GM21526 (cell line): Measurements from ENCODE around the gene PRKCI.
"Not testable (repeated sequence)": the region's sequence is repeated elsewhere in the genome, so short reads cannot be mapped to it uniquely, and the experiment has no call there.

Experiments
- ATAC-seq: cut with Tn5 transposase; IDR thresholded peaks from one replicate; pipeline ENCODE4 v1.9.1; 2021; ENCODE audit warnings: moderate library complexity; ENCODE audit not compliant: unreplicated experiment, low FRiP score

PRKCI gene

DNA sequence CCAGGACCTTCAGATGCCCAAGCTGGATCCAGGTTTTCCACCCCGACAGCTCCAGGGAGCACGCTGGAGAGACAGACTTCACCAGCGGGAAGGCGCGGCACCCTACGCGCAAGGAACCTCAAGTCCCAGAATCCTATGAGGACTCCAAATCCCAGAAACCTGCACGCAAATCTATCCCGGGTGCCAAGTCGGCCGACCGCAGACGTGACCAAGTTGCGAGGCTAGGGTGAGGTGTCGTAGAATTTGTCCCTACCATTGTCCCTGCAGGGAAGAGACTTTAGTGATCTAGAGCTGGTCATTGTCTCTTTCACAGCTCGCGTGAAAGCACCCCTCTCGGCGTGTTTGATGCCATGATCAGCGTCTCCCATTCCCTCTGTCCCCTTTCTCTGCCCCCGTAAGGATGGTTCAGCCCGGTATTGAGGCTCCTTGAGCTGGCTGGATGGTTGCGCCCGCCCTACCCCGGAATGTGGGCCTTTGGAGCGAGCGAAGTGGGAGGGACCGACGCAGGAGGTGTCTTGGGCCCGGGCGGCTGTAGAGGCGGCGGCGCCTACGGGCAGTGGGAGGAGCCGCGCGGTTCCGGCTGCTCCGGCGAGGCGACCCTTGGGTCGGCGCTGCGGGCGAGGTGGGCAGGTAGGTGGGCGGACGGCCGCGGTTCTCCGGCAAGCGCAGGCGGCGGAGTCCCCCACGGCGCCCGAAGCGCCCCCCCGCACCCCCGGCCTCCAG, at the start of gene PRKCI:
PRKCI (plus strand) TSS at position 501 of the 723 bp plus-strand sequence. CDS start 246 bp downstream, outside the sequence.
- ATAC-seq: peak; percentile 96

DNA sequence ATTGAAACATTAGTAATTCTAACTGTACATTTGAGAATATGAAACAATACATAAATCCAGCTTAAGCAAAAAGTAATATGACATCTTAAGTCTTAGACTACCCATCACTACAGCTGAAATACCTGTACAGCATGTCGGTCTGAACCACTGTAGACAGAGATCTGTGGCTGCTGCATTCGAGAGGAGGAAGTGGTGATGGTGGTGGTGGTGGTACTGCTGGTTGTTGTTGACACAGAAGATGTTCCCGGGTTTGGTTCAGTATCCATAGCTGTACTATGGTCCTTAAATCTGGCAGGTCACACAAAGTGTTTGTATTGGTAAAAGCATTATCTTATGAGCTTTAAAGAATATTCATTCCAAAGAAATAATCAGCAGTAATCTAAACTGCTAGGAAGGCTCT, 43.6 kb upstream of the PRKCI start:
- no peak for ATAC-seq

DNA sequence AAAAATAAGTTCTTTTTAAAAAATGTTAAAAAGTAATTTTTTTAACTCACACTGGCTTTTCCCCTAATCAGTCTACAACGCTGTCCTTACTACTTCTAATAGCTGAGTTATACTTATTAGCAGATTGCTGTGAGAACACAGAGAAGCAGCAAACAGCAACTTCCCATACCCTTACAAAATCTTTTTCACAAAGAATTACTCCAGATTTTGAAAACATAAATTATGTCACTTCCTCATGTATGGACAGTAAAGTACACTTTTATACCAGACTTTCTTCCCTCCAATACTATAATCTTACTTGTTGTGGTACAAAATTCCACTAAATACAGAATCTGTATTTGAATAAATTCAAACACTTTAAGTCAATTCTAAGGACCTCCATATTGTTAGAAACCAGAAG, 42.8 kb upstream of the PRKCI start:
- ATAC-seq: no peak

DNA sequence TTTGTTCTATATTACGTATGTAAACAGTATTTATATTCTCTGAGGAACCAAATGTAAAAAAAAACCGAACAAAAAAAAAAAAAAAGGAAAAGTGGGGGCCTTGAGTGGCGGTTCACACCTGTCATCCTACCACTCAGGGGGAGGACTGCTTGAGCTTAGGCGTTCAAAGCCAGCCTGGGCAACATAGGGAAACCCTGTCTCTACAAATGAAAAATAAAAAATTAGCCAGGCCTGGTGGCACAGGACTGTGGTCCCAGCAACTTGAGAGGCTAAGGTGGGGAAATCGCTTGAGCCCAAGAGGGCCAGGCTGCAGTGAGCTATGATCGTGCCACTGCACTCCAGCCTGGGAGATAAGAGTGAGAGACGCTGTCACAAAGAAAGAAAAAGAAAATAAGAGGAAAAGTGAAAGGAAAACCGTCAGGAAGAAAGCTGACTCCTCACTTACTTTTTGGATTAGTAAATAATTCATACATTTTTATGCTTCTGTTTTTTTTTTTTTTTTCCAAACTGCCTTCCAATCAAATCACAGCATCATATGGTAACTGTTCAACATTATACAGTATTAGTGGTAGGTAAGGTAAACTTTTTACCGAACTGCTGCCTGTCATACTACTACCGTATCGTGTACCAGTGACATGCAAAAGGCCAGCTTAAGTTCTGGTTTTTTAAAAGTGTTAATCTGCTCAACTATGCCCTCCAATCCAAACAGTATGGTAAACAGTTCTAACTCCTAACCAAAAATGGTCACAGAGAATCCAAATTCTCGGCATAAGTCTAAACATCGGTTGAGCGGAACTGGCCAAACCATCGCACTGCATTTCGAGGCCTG, 41.9 kb upstream of the PRKCI start:
- ATAC-seq: peak; percentile 26

DNA sequence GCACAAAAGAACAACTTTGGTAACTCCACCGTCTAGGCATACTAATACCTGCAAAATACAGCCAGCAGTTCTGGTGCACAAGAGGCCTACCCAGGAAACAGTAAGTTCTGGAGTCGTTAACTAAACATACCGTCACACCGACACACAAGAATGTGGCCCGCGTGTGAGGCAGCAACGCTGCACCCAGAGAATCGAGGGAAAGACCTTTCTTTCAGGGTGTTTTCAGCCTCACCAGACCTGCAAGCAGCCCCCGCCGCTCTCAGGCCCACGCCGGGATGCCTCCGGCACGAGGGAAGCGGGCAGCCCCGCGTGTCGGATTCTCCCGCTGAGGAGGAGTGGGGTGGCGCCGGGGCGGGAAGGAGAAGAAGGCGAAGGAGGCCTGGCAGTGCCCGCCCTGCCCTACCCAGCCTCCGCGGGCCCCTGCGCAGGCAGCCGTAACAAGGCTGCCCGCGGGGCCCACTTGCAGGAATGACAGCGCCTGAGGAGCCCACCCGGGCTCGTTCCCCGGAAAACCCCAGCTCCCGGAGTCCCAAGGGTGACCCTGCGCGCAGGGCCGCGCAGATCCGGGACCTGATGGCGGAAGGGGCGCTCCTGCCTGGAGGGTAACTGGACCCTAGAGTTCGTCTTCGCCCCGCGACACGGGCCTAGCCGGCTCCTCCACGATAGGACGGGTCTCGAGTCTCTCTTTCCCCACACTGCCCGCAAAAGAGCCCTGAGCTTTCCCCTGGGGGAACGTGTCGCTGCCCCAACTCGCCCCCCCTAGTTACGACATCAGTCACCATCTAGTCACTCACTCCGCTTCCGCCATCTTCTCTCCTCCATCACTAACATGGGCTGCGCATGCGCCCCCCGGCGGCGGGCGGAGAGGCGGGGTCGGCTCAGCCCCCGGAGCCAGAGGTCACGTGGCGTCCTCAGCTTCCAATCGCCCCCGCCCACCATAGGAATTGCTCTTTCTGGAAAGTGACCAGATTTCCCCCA, 41.0 kb upstream of the PRKCI start, which contains the start of gene PHC3:
PHC3 (minus strand) TSS at position 826 of the 978 bp plus-strand sequence; CDS start at position 808, 18 bp downstream.
- ATAC-seq: peak; percentile 75

DNA sequence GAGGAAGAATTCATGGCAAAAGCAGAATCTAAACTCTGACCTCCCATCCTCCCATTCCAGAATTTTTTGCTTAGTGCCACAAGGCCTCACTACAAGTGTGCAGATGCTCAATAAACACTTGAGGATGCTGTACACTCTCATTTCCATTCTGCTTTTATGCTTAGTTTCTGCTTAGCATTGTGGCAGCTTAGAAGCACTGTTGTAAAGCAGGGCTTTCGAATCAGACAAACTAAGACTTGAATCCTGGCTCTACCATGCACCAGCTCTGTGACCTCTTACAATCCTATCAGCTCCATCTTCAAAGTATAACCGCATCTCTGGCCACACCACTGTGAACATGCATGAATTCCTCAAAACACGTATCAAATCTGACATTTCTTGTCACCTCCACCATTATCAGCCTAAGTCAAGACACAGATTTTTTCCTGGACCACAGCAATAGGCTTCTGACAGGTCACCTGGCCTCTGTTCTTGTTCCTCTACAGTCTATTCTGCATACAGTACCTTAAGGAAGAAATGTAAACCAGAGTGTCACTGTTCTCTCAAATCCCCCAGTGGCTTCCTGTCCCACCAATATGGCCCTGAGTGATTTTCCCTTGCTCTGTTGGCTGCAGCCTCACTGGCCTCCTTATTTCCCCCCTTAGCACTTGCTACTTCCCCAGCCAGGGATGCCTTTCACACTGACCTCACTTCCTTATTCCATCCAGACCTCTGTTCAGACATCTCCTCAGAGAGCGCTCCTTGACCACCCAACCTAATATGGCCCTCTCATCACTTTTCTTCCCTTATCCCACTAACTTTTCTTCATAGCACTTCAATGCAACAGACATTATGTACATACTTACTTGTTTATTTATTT, 32.6 kb upstream of the PRKCI start:
- ATAC-seq: peak; percentile 18

DNA sequence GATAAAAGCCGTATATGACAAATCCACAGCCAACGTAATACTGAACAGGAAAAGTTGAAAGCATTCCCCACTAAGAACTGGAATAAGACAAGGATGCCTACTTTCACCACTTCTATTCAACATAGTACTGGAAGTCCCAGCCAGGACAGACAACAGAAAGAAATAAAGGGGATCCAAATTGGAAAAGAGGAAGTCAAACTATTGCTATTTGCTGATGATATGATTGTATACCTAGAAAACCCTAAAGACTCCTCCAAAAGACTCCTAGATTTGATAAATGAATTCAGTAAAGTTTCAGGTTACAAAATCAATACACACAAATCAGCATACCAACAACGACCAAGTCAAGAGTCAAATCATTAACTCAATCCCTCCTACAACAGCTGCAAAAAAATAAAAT, 26.5 kb upstream of the PRKCI start:
- ATAC-seq: not testable (repeated sequence)

DNA sequence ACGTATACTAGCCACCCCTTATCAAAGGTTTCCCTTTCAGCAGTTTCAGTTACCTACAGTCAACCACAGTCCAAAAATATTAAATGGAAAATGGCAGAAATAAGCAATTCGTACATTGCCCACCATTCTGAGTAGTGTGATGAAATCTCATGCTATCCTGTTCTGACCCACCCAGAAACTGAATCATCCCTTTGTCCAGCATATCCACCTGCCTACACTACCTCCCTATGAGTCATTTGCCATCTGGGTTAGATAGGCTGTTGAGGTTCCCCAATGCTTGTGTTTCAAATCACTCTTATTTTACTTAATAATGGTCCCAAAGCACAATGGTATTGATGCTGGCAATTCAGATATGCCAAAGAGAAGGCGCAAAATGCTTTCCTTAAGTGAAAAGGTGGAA, 25.4 kb upstream of the PRKCI start:
- ATAC-seq: no peak

DNA sequence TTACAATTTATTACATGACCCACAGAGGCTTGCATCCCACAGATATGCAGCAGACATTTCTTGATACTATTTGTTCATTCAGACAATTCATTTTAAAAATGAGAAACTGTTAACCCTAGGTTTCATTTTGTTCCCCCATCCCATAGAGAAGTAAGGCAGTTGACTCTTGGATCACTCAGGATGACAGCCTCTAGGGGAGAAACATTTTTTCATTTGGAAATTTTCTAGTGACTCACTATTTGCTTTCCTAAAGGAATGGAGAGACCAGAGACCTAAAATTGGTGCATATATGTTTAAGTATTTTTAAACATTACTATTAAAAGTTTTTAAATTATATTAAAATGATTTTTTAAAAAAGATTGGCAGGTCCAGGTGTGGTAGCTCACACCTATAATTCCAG, 21.2 kb upstream of the PRKCI start:
- ATAC-seq: no peak

DNA sequence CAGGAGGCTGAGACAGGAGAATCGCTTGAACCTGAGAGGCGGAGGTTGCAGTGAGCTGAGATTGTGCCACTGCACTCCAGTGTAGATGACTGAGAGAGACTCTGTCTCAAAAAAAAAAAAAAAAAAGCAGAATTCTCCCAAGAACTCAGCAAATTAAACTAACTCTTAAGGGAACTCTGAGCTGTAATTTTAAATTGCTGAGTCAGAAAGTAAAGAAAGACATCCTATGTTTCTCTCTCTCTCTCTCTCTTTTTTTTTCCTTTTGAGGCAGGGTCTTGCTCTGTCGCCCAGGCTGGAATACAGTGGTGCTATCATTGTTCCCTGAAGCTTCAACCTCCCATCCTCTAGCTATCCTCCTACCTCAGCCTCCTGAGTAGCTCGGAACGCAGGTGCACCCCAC, 20.7 kb upstream of the PRKCI start:
- ATAC-seq: no peak

DNA sequence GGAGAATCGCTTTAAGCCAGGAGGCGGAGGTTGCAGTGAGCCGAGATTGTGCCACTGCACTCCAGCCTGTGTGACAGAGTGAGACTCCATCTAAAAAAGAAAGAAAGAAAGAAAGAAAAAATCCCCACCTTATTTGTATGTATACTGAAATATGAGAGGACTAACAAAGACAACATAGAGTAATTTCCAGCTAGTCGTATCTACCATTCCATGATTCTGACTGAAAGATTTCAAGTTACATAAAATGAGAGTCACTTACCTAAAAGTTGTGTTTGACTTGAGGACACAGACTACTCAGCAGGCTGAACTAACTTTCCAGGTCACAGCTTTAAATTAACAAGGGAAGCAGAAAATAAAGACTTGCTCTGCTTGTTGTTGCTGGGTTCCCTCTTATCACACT, 18.8 kb upstream of the PRKCI start:
- ATAC-seq: no peak

DNA sequence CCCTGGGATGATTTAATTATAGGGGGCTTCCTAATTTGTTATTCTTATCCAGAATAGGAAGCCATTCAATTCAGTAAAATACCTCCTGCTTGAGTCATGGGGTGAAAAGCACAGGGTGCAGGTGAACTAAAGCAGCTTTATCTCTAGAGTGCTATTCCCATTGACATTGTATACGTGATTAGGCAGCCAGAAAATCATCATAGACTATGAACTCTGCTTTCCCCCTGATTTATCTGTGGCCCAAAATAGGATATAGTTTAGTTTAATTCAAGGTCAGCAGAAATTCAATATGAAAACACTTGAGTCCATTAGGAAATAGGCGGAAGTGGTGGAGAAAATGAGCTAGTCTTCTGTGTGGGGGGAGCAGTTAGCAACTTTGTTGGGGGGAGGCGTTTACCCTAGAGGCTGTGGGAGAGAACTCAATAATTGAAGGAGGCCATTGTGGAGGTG, 18.2 kb upstream of the PRKCI start:
- no peak for ATAC-seq

DNA sequence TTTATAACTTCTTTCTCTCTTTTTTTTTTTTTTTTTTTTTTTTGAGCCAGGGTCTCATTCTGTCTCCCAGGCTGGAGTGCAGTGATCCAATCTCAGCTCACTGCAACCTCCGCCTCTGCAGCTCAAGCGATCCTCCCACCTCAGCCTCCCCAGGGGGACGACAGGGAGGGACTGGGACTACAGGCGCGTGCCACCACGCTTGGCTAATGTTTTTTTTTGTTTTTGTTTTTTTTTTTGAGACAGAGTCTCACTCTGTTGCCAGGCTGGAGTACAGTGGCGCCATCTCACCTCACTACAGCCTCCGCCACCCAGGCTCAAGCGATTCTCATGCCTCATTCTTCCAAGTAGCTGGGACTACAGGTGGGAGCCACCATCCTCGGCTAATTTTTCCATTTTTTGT, 17.7 kb upstream of the PRKCI start:
- ATAC-seq: no peak

DNA sequence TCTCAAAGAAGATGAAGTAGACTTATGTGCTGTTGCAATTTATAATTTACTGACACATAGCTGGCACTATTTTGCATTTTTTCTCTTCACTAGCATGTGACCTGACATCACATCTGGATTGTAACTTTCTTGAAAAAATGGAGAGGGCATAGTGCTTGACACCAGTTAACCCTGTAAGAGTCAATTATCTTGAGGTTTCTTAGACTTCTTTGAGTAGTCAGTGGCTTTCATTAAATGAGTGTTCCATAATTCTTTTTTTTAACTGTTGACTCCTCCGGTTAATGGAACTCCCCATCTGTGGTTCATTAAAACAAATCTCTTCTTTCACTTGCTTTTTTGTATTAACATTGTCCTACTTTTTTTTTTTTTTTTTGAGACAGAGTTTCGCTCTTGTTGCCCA, 16.9 kb upstream of the PRKCI start:
- no peak for ATAC-seq

DNA sequence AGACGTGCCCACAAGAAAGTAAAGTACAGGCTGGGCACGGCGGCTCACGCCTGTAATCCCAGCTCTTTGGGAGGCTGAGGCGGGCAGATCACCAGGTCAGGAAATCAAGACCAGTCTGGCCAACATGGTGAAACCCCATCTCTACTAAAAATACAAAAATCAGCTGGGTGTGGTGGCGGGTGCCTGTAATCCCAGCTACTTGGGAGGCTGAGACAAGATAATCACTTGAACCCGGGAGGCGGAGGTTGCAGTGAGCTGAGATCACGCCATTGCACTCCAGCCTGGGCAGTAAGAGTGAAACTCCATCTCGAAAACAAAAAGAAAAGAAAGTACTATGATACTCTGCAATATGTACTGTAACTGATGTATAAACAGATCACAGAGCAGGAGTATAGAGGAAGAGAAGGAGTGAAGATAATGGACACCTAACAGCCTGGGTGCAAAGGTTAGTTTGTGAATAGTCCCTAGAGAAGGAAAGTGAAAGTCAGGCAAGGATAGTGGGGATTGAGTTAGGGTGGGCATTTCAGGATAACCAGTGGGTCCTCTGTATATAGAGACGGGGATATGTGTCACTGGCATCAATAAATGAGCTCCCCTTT, 16.0 kb upstream of the PRKCI start:
- not testable (repeated sequence) for ATAC-seq

DNA sequence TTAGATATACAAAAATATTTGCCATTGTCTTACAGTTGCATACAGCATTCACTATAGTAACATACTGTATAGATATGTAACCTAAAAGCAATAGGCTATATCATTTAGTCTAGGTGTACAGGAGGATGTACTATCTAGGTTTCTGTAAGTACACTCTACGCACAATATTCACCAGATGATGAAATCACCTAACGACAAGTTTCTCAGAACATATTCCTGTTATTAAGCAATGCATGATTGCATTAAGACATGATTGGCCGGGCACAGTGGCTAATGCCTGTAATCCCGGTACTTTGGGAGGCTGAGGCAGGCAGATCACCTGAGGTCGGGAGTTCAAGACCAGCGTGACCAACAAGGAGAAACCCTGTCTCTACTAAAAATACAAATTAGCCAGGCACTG, 14.5 kb upstream of the PRKCI start:
- no peak for ATAC-seq

DNA sequence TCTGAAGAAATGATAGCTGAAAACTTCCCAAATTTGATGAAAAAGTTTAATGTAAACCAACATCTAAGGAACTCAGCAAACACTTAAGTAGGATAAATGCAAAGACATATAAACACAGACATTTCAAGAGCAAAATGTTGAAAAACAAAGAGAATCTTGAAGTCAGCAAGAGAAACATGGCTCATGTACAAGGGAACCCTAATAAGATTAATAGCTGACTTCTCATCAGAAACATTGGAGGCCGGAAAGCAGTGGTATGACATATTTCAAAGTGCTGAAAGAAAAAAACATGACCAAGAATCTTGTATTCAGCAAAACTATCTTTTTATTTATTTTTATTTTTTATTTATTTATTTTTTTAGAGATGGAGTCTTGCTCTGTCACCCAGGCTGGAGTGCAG, 10.6 kb upstream of the PRKCI start:
- ATAC-seq: no peak

DNA sequence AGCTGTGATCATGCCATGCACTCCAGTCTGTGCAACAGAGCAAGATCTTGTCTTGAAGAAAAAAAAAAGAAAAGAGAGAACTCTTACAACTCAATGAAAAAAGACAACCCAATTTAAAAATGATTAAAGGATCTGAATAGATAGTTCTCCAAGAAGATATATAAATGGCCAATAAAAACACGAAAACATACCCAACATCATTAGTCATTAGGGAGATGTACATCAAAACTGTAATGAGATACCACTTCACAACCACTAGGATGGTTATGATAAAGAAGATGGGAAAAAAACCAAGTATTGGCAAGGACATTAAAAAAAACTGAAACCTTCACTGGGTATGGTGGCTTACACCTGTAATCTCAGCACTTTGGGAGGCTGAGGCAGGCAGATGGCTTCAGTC, 2.4 kb upstream of the PRKCI start:
- no peak for ATAC-seq

DNA sequence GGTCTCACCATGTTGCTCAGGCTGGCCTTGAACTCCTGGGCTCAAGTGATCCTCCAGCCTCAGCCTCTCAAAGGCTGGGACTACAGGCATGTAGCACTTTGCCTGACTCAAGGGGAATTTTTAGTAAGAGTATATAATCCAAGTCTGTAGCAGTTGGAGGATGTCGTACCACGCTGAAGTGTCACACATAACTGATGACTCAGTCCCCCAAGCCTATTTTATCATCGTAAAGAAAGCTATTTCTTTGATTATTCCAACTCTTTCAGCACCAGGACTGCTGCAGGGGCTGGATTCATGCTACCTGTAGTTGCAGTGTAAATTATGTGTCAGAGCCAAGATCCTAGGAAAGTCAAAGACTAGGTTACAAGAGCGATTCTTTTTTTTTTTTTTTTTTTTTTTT, 1.4 kb upstream of the PRKCI start:
- no peak for ATAC-seq
